GM18498 (cell line): ENCODE measurements around the gene CCSER1.
"Not testable (repeated sequence)": the region's sequence is repeated elsewhere in the genome, so short reads cannot be mapped to it uniquely, and the experiment has no call there.

Source experiments
- ATAC-seq: cut with Tn5 transposase; IDR thresholded peaks from one replicate; pipeline ENCODE4 v1.9.1; 2021; ENCODE audit warnings: mild to moderate bottlenecking, moderate library complexity; ENCODE audit not compliant: unreplicated experiment

Gene CCSER1

GRCh38 chr4:91108751-91109150, 981.6 kb downstream of the CCSER1 start:
- no peak for ATAC-seq

- no peak for ATAC-seq
Measured at GRCh38 chr4:91111556-91111955, 984.4 kb downstream of the CCSER1 start.

GRCh38 chr4:91113130-91113706, 986.0 kb downstream of the CCSER1 start:
- no peak for ATAC-seq

- no peak for ATAC-seq
Measured at GRCh38 chr4:91114386-91114785, 987.2 kb downstream of the CCSER1 start.

GRCh38 chr4:91116861-91117260, 989.7 kb downstream of the CCSER1 start:
- peak; percentile 55 for ATAC-seq

- peak; percentile 83 for ATAC-seq
Measured at GRCh38 chr4:91118597-91118996, 991.4 kb downstream of the CCSER1 start.

GRCh38 chr4:91123742-91124141, 996.5 kb downstream of the CCSER1 start:
- no peak for ATAC-seq

- ATAC-seq: no peak
Measured at GRCh38 chr4:91127192-91127591, 1000.0 kb downstream of the CCSER1 start.

- no peak for ATAC-seq
Measured at GRCh38 chr4:91127831-91128230, 1000.6 kb downstream of the CCSER1 start.

- ATAC-seq: no peak
Measured at GRCh38 chr4:91128519-91128918, 1001.3 kb downstream of the CCSER1 start.

GRCh38 chr4:91147067-91147466, 1019.9 kb downstream of the CCSER1 start:
- no peak for ATAC-seq

- not testable (repeated sequence) for ATAC-seq
Measured at GRCh38 chr4:91154041-91154440, 1026.8 kb downstream of the CCSER1 start.

- ATAC-seq: not testable (repeated sequence)
Measured at GRCh38 chr4:91167864-91168653, 1040.9 kb downstream of the CCSER1 start.

GRCh38 chr4:91170768-91171167, 1043.6 kb downstream of the CCSER1 start:
- no peak for ATAC-seq

GRCh38 chr4:91171217-91171616, 1044.0 kb downstream of the CCSER1 start:
- ATAC-seq: no peak

- ATAC-seq: not testable (repeated sequence)
Measured at GRCh38 chr4:91185061-91185460, 1057.9 kb downstream of the CCSER1 start.

- ATAC-seq: no peak
Measured at GRCh38 chr4:91198951-91199350, 1071.8 kb downstream of the CCSER1 start.

- no peak for ATAC-seq
Measured at GRCh38 chr4:91207535-91207934, 1080.3 kb downstream of the CCSER1 start.

- ATAC-seq: no peak
Measured at GRCh38 chr4:91212211-91212610, 1085.0 kb downstream of the CCSER1 start.

- not testable (repeated sequence) for ATAC-seq
Measured at GRCh38 chr4:91217831-91218403, 1090.7 kb downstream of the CCSER1 start.

- ATAC-seq: no peak
Measured at GRCh38 chr4:91220315-91220714, 1093.1 kb downstream of the CCSER1 start.

GRCh38 chr4:91222014-91222413, 1094.8 kb downstream of the CCSER1 start:
- no peak for ATAC-seq
